ENCODE results near the gene FHOD3. TPM values are rescaled to one million over a fixed set of nuclear protein-coding genes. Genes with fewer than 3 reads are reported as not detected.

The FHOD3 gene
- total RNA-seq, 1 donor from 2014 or later: not detected

- Mint-ChIP-seq H3K27ac (no peak overlapping the region), H3K4me3 (ENCODE audit: low read depth) (no peak overlapping the region), H3K27me3 (ENCODE audit: low read depth) (no peaks in the 10 kb centered on the region), H3K9me3 (no peaks in the 10 kb centered on the region), H3K36me3 (ENCODE audit: low read depth) (no peaks in the 10 kb centered on the region), H3K4me1 (ENCODE audit: low read depth) (peaks cover 22% of the 10 kb centered on the region)
- intact Hi-C loops (cut with micrococcal nuclease): loop anchor here (5.0 kb wide), 2 partner anchors 35 to 55 kb away; partner anchors contain the start of genes KIAA1328 and TPGS2
- DNase-seq (ENCODE audit: low spot score): no peak
These were observed 474.8 kb downstream of the FHOD3 start for GRCh38 chr18:36772241-36772723.

GRCh38 chr18:36775396-36775795, 477.9 kb downstream of the FHOD3 start:
- no peak overlapping the region for H3K27ac Mint-ChIP-seq
- peaks cover 7% of the 10 kb centered on the region for H3K36me3 Mint-ChIP-seq (ENCODE audit: low read depth)
- H3K4me3 Mint-ChIP-seq (ENCODE audit: low read depth): no peak overlapping the region
- intact Hi-C loops (cut with micrococcal nuclease): no loop called here
- H3K4me1 Mint-ChIP-seq (ENCODE audit: low read depth): peaks cover 22% of the 10 kb centered on the region
- no peak for DNase-seq (ENCODE audit: low spot score)
- no peaks in the 10 kb centered on the region for H3K27me3 Mint-ChIP-seq (ENCODE audit: low read depth)
- H3K9me3 Mint-ChIP-seq: no peaks in the 10 kb centered on the region

- H3K4me3 Mint-ChIP-seq (ENCODE audit: low read depth): no peak overlapping the region
- H3K27ac Mint-ChIP-seq: no peak overlapping the region
- intact Hi-C loops (cut with micrococcal nuclease): no loop called here
- no peaks in the 10 kb centered on the region for H3K27me3 Mint-ChIP-seq (ENCODE audit: low read depth)
- no peaks in the 10 kb centered on the region for H3K9me3 Mint-ChIP-seq
- DNase-seq (ENCODE audit: low spot score): no peak
- peaks cover 10% of the 10 kb centered on the region for H3K4me1 Mint-ChIP-seq (ENCODE audit: low read depth)
- peaks cover 10% of the 10 kb centered on the region for H3K36me3 Mint-ChIP-seq (ENCODE audit: low read depth)
These were observed 479.1 kb downstream of the FHOD3 start for GRCh38 chr18:36776650-36777049.

GRCh38 chr18:36777566-36777965, 480.1 kb downstream of the FHOD3 start:
- peaks cover 10% of the 10 kb centered on the region for H3K36me3 Mint-ChIP-seq (ENCODE audit: low read depth)
- H3K27ac Mint-ChIP-seq: no peak overlapping the region
- no peak for DNase-seq (ENCODE audit: low spot score)
- H3K4me3 Mint-ChIP-seq (ENCODE audit: low read depth): no peak overlapping the region
- intact Hi-C loops (cut with micrococcal nuclease): no loop called here
- no peaks in the 10 kb centered on the region for H3K27me3 Mint-ChIP-seq (ENCODE audit: low read depth)
- H3K4me1 Mint-ChIP-seq (ENCODE audit: low read depth): peaks cover 5% of the 10 kb centered on the region
- H3K9me3 Mint-ChIP-seq: no peaks in the 10 kb centered on the region

GRCh38 chr18:36780748-36781147, 483.2 kb downstream of the FHOD3 start:
- Mint-ChIP-seq H3K9me3 (no peaks in the 10 kb centered on the region), H3K4me1 (ENCODE audit: low read depth) (no peaks in the 10 kb centered on the region), H3K4me3 (ENCODE audit: low read depth) (no peak overlapping the region), H3K36me3 (ENCODE audit: low read depth) (peaks cover 18% of the 10 kb centered on the region), H3K27me3 (ENCODE audit: low read depth) (no peaks in the 10 kb centered on the region), H3K27ac (no peak overlapping the region)
- intact Hi-C loops (cut with micrococcal nuclease): no loop called here
- no peak for DNase-seq (ENCODE audit: low spot score)

- no peak overlapping the region for H3K4me3 Mint-ChIP-seq (ENCODE audit: low read depth)
- intact Hi-C loops (cut with micrococcal nuclease): no loop called here
- DNase-seq (ENCODE audit: low spot score): no peak
- H3K36me3 Mint-ChIP-seq (ENCODE audit: low read depth): peaks cover 27% of the 10 kb centered on the region
- peaks cover 4% of the 10 kb centered on the region for H3K4me1 Mint-ChIP-seq (ENCODE audit: low read depth)
- no peaks in the 10 kb centered on the region for H3K27me3 Mint-ChIP-seq (ENCODE audit: low read depth)
- no peaks in the 10 kb centered on the region for H3K9me3 Mint-ChIP-seq
- no peak overlapping the region for H3K27ac Mint-ChIP-seq
These were observed 485.2 kb downstream of the FHOD3 start for GRCh38 chr18:36782710-36783109.

- DNase-seq (ENCODE audit: low spot score): no peak
- no peak overlapping the region for H3K27ac Mint-ChIP-seq
- H3K9me3 Mint-ChIP-seq: no peaks in the 10 kb centered on the region
- no peaks in the 10 kb centered on the region for H3K27me3 Mint-ChIP-seq (ENCODE audit: low read depth)
- no peak overlapping the region for H3K4me3 Mint-ChIP-seq (ENCODE audit: low read depth)
- H3K36me3 Mint-ChIP-seq (ENCODE audit: low read depth): peaks cover 24% of the 10 kb centered on the region
- H3K4me1 Mint-ChIP-seq (ENCODE audit: low read depth): peaks cover 4% of the 10 kb centered on the region
- intact Hi-C loops (cut with micrococcal nuclease): no loop called here
These were observed 486.3 kb downstream of the FHOD3 start for GRCh38 chr18:36783792-36784191.

- intact Hi-C loops (cut with micrococcal nuclease): no loop called here
- peaks cover 44% of the 10 kb centered on the region for H3K36me3 Mint-ChIP-seq (ENCODE audit: low read depth)
These were observed 489.2 kb downstream of the FHOD3 start for GRCh38 chr18:36786686-36787085.

GRCh38 chr18:36792634-36793283, 495.2 kb downstream of the FHOD3 start:
- intact Hi-C loops (cut with micrococcal nuclease): no loop called here
- peaks cover 77% of the 10 kb centered on the region for H3K36me3 Mint-ChIP-seq (ENCODE audit: low read depth)

More at GRCh38 chr18:36786686-36787085, 489.2 kb downstream of the FHOD3 start:
- DNase-seq (ENCODE audit: low spot score): no peak
- no peak overlapping the region for H3K27ac Mint-ChIP-seq
- H3K4me1 Mint-ChIP-seq (ENCODE audit: low read depth): peaks cover 4% of the 10 kb centered on the region
- no peaks in the 10 kb centered on the region for H3K27me3 Mint-ChIP-seq (ENCODE audit: low read depth)
- peaks cover 14% of the 10 kb centered on the region for H3K9me3 Mint-ChIP-seq
- H3K4me3 Mint-ChIP-seq (ENCODE audit: low read depth): no peak overlapping the region

GRCh38 chr18:36798738-36799473, 501.4 kb downstream of the FHOD3 start:
- Mint-ChIP-seq H3K27ac (no peak overlapping the region), H3K27me3 (ENCODE audit: low read depth) (no peaks in the 10 kb centered on the region), H3K4me3 (ENCODE audit: low read depth) (no peak overlapping the region), H3K4me1 (ENCODE audit: low read depth) (no peaks in the 10 kb centered on the region), H3K9me3 (no peaks in the 10 kb centered on the region), H3K36me3 (ENCODE audit: low read depth) (peaks cover 80% of the 10 kb centered on the region)
- intact Hi-C loops (cut with micrococcal nuclease): no loop called here
- DNase-seq (ENCODE audit: low spot score): no peak

More at GRCh38 chr18:36792634-36793283, 495.2 kb downstream of the FHOD3 start:
- H3K9me3 Mint-ChIP-seq: peaks cover 14% of the 10 kb centered on the region
- no peaks in the 10 kb centered on the region for H3K4me1 Mint-ChIP-seq (ENCODE audit: low read depth)
- no peaks in the 10 kb centered on the region for H3K27me3 Mint-ChIP-seq (ENCODE audit: low read depth)
- no peak overlapping the region for H3K27ac Mint-ChIP-seq
- no peak for DNase-seq (ENCODE audit: low spot score)
- no peak overlapping the region for H3K4me3 Mint-ChIP-seq (ENCODE audit: low read depth)

GRCh38 chr18:36805105-36805504, 507.6 kb downstream of the FHOD3 start:
- no peaks in the 10 kb centered on the region for H3K9me3 Mint-ChIP-seq
- DNase-seq (ENCODE audit: low spot score): no peak
- H3K27me3 Mint-ChIP-seq (ENCODE audit: low read depth): no peaks in the 10 kb centered on the region
- H3K27ac Mint-ChIP-seq: no peak overlapping the region
- H3K4me3 Mint-ChIP-seq (ENCODE audit: low read depth): no peak overlapping the region
- H3K36me3 Mint-ChIP-seq (ENCODE audit: low read depth): peaks cover 65% of the 10 kb centered on the region
- intact Hi-C loops (cut with micrococcal nuclease): loop anchor here (5.0 kb wide), 2 partner anchors 33 to 518 kb away; no protein-coding TSS in a partner anchor
- H3K4me1 Mint-ChIP-seq (ENCODE audit: low read depth): peaks cover 1% of the 10 kb centered on the region

GRCh38 chr18:36808681-36809080, 511.2 kb downstream of the FHOD3 start:
- peaks cover 58% of the 10 kb centered on the region for H3K36me3 Mint-ChIP-seq (ENCODE audit: low read depth)
- H3K27me3 Mint-ChIP-seq (ENCODE audit: low read depth): no peaks in the 10 kb centered on the region
- DNase-seq (ENCODE audit: low spot score): no peak
- H3K9me3 Mint-ChIP-seq: no peaks in the 10 kb centered on the region
- no peak overlapping the region for H3K4me3 Mint-ChIP-seq (ENCODE audit: low read depth)
- no peak overlapping the region for H3K27ac Mint-ChIP-seq
- H3K4me1 Mint-ChIP-seq (ENCODE audit: low read depth): peaks cover 4% of the 10 kb centered on the region
- intact Hi-C loops (cut with micrococcal nuclease): loop anchor here (1.0 to 5.0 kb wide), 3 partner anchors 36 to 521 kb away; no protein-coding TSS in a partner anchor
